DMS114 treated with DMSO at 0.1 percent for 48 hours (cell line): ENCODE data around the gene CDH2.

Source experiments
- DNase-seq: peaks from one replicate; lab custom pipeline; 2025; ENCODE audit not compliant: unreplicated experiment; lab: John Stamatoyannopoulos, UW

The CDH2 gene

GRCh38 chr18:28045880-28046279 lies 131.1 kb downstream of the CDH2 start:
- no peak for DNase-seq

- no peak for DNase-seq
Measured at GRCh38 chr18:28045176-28045810, 131.6 kb downstream of the CDH2 start.

DNA sequence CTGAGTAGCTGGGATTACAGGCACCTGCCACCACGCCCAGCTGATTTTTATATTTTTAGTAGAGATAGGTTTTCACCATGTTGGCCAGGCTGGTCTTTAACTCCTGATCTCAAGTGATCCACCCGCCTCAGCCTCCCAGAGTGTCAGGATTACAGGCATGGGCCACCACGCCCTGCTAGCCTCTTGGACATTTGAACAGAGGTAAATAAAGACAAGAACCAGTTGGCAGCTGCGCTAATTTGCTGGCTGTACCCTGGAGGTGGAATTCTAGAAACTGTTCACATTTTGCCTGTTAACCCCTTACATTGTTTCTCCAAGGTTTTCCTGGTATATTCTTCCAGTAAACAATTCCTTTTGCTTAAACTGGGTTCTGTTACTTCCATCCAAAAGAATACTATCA lies 132.9 kb downstream of the CDH2 start:
- DNase-seq = no peak

- DNase-seq = no peak
Measured at GRCh38 chr18:28043631-28044030, 133.3 kb downstream of the CDH2 start.

GRCh38 chr18:28041366-28041765 lies 135.6 kb downstream of the CDH2 start:
- DNase-seq = no peak

DNA sequence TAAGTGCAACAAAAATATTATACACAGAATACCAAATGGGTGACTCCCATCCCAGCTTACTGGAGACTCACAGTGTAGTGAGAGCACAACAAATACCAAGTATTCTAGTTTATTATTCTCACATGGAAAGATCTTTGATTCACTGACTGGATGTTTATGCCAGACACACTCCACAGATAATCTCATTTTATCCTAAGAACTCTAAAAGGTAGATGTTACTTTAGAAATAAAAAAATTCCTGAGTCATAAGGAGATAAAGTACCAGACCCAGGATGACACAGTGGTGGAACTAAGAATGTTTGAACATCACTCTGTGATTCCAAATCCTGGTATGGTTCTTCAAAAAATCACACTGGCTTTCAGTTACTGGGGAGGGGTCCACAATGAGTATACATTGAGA lies 136.2 kb downstream of the CDH2 start:
- no peak for DNase-seq

DNA sequence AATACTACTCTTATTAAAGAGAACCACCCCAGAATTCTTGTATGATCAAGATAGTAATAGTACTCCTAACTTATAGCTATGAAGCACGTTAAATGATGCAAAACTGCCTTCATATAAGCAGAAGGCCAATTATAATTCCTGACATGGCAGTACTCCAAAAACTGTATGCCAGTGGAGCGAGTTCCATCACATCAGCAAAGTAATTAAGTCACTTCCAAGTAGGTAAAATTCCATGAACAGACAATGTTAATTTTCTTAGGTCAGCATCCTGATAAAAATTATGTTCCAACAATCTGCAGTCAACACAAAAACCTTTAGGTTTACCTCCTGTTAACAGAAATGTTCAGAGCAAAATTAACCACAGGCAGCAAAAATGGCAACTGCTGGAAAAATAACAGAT lies 136.7 kb downstream of the CDH2 start:
- DNase-seq = no peak

DNA sequence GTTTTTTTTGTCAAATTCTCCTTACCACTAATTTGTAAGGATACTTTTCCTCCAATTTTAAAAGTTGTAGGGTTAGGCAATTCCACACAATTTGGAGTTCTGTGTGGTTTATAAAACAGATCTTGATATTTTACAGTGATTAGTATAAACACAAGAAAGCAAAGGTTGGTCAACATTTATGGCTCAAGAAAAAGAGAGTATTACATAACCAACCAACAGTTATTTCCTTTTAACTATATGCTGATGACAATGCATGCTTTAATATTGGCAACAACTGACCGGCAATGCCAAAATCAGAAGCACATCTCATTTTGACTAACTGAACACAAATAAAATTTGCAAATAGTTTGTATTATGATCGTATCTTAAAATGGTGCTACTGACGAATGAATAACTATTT lies 137.2 kb downstream of the CDH2 start:
- no peak for DNase-seq

- DNase-seq = no peak
Measured at GRCh38 chr18:28039078-28039477, 137.9 kb downstream of the CDH2 start.

- no peak for DNase-seq
Measured at GRCh38 chr18:28036488-28036887, 140.4 kb downstream of the CDH2 start.

DNA sequence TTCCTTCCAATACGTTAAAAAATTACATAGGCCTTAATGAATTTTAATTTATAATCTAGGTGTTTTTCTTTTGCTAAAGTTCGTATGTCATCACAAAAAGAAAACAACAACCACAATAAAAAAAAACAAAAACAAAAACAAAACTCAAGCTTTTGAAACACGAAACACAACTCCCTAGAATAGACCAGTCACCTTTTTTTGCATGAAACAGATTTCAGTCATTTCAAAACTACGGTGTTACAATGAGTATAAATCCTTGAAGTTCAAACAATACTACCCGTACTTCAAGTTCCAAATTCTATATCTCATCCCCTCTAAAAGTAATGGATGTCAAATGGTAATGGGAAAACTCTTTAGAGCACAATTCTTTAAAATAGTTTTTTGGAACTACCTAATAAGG lies 142.4 kb downstream of the CDH2 start:
- no peak for DNase-seq

DNA sequence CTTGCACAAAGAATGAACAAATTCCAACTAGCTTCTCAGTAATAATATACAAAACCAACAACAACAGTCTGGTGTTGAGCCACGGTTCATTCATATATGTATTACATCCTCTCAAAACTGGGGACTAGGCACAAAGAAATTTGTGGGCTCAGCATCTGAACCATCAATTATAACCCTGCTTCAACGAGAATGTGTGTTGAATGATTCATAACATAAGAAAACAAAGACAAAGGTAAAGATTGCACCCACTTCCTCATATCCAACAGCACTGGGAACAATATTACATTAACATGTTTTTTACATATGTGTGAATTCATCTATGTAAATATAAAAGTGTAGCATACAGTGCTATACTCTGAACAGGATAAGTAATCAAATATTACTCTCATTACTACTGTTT lies 144.8 kb downstream of the CDH2 start:
- DNase-seq = no peak

GRCh38 chr18:28030458-28030857 lies 146.5 kb downstream of the CDH2 start:
- no peak for DNase-seq

GRCh38 chr18:28027755-28028154 lies 149.2 kb downstream of the CDH2 start:
- DNase-seq = no peak

GRCh38 chr18:28019425-28020108 lies 157.4 kb downstream of the CDH2 start:
- no peak for DNase-seq

- DNase-seq = no peak
Measured at GRCh38 chr18:28018351-28018750, 158.6 kb downstream of the CDH2 start.

DNA sequence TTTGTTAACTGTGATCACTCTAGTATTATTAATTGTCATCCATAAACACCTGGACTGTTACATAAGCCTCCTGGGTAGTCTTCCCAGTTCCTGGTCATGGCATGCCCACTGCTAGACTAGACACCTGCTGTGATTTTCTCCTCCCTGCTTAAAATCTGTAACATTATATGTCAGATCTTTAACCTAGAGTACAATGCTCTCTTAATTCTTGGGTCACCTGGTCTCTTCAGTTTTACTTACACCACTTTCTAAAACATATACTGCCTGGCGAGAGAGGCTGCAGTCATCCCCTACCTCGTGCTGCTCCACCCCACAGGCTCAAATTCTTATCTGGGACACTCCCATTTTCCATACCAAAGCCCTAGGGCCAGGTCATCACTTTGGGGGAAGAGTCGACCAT lies 161.3 kb downstream of the CDH2 start:
- DNase-seq = no peak

DNA sequence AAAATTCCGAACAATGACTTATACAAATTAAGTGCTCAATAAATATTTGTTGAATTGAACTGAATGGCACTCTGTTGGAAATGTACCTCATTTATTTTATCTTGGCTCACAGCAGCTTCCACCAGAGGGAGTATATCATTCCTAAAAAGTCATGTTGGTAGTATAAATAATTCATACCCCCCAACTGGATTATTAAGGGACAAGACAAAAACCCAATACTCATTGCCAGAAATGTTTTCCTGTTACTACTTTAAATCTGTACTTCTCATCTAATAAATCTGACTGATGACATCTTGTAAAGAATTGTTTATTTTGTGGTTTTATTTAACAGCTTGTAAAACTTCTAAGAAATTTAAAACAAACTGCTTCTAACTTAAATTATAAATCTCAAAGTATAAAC lies 163.9 kb downstream of the CDH2 start:
- no peak for DNase-seq

DNA sequence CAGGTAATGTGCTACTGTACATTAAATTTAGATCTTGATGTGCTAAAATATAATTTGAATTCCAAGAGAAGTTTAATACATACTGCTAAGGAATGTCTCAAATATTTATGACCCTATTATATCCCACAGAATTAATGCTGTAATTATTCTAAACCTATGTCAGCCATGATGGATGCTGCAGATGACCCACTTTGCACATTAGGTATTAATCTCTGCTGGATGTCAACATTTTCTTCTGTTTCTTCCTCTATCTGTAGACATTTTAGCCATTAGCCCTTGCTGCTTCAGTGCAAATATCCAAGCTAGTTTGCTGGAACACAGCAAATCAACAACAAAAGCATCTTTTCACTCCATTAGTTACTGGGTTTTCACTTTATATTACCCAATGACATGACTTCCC lies 164.6 kb downstream of the CDH2 start:
- no peak for DNase-seq

GRCh38 chr18:28009589-28009988 lies 167.3 kb downstream of the CDH2 start:
- no peak for DNase-seq

DNA sequence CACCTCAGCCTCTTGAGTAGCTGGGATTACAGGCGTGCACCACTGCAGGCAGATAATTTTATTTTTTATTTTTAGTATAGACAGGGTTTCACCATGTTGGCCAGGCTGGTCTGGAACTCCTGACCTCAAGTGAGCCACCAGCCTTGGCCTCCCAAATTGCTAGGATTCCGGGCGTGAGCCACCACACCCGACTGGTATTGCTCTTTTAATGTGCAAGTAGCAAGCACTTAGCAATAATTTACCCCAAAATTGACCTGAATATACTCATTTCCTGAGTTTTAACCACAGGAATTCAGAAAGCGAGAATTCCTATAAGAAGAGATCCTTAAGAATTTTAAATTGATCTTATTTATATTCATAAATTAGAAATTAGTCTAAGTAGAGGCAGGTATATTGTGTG lies 169.1 kb downstream of the CDH2 start:
- no peak for DNase-seq

GRCh38 chr18:28005164-28005563 lies 171.8 kb downstream of the CDH2 start:
- no peak for DNase-seq

DNA sequence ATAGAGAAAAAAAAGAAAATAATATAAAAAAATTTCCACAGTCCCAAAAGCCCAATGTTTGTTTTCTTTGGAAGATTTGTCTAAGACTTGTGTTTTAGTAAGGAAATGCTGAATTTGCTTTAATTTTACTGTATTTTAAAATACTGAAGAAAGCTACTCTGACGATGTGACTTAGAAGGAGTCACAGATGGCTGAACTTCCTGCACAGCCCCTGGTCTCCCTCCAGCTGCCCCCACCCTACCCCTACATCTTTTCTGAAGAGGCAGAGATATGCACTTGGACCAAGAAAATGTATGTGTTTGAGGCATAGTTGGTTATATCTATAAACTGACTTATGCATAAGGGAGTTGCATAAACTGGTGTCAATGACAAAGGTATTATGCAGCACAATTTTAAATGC lies 172.3 kb downstream of the CDH2 start:
- no peak for DNase-seq
